IMR-90 (cell line): ENCODE measurements around the gene LRRC1.

ENCODE experiments used
- CHD1 ChIP-seq: IDR thresholded peaks from 2 replicates; pipeline ENCODE4 v1.6.1; 2012; ENCODE audit warnings: low read depth, low read length, improper control_type of control experiment
- POLR2A ChIP-seq: IDR thresholded peaks from 2 replicates; pipeline ENCODE4 v1.6.1; 2012; ENCODE audit warnings: mild to moderate bottlenecking, low read depth, low read length
- RFX5 ChIP-seq: IDR thresholded peaks from 2 replicates; pipeline ENCODE4 v1.8.0; 2012; ENCODE audit warnings: low read depth, mild to moderate bottlenecking, low read length, moderate library complexity

- TF ChIP-seq POLR2A (no peak), CHD1 (no peak), RFX5 (no peak)
Measured at GRCh38 chr6:53752856-53753255, 41.9 kb upstream of the LRRC1 start.
